HUDEP-2 (cell line): Measurements from ENCODE around the gene BMERB1.
A peak's percentile ranks its signal among the peaks of the same experiment; 100 is the strongest.
"Not testable (repeated sequence)": the region's sequence is repeated elsewhere in the genome, so short reads cannot be mapped to it uniquely, and the experiment has no call there.

Source experiments
- DNase-seq, 76 experiments: peaks; one replicate each; lab custom pipeline; 2025; ENCODE audit not compliant: unreplicated experiment in 76 of 76; lab: John Stamatoyannopoulos, UW

BMERB1 gene

DNA sequence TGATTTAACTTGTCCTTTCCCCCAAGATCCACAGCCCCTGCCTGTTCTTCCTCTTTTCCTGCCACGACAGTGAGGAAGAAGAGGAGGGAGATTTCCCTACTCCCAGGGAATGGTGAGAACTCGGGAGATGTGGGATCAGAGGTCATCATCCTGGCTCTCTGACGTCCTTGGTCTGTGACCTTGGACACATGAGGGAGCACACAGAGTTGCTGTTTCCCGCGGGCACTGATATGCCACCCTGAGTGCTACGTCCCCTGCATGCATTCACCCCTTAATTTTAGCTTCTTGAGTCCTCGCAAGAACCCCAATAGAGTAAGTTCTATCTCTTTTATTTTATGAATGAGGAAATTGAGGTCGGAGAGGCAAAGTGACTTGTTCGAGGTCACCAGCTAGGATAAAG, 85.4 kb downstream of the BMERB1 start:
- DNase-seq = peak in 1 of 76 experiments; percentile 13

DNA sequence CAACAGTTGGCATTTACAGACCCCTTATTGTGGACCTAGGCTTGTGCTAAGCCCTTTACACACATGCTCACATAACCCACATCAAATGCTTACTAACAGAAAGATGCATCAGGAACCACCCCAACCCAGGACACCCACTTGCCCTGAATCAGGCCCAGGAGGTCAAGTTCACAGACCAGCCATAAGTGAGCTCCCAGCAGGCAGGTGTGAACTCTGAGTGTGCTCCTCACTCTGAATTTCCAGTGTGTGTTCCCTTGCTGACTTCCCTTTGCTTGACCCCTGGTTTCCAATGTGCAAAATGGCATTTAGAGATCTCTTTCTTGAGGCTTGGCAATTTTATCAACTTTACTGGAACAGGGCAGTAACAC, 87.0 kb downstream of the BMERB1 start:
- peak in 26 of 76 experiments; percentile 13 to 85 (median 57) for DNase-seq

DNA sequence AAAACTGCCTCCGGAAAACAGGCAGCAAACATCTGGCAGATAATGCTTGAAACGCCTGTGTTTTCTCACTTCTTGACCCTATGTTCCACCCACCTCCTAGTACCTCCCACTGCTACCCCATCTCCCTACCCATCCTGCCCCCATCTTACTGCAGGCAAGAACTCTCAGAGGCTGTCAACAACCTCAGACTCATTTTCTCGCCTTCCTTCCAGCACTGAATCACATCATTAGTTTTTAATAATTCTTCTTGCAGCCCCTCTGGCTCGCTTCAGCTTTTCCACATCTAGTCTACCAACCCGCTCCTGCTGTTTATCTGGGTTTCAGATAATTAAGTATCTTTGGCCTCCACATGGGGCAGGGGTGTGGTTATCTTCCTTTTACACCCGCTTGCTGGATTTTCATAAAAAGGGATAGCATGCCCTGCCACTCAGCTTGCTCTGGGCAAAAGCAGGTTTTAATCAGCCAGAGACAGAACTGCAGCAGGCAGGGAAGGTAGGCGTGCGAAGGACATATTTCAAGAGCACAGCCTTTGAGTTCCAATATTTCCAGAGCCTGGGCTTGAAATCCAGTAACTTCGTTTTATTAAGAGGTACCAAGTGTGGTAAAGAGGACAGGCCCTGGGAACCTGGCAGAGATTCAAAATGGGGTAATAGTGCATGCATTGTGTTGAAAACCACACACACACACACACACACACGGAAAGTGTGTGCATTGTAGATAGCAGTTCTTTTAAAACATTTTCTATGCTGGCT, 87.5 kb downstream of the BMERB1 start:
- DNase-seq = peak in 75 of 76 experiments; percentile 54 to 98 (median 89)

DNA sequence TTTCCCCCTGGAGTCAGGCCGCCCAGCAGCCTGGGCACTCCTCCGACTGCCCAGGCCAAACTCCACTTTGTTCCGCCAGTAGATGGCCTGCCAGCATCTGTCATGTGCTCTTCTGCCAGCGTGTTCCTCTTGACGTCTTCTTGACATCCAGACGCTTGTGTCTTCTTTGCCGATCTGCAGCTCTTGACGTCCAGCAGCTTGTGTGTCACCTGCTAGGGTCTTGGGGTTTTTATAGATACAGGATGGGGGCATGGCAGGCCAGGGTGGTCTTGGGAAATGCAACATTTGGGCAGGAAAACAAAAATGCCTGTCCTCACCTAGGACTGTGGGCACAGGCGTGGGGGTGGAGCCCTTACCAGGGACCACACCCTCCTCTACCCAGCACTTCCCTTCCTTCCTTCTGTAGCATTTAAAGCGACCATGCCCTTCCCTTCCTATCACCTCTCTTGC, 88.7 kb downstream of the BMERB1 start:
- DNase-seq = peak in 71 of 76 experiments; percentile 9 to 87 (median 61)

DNA sequence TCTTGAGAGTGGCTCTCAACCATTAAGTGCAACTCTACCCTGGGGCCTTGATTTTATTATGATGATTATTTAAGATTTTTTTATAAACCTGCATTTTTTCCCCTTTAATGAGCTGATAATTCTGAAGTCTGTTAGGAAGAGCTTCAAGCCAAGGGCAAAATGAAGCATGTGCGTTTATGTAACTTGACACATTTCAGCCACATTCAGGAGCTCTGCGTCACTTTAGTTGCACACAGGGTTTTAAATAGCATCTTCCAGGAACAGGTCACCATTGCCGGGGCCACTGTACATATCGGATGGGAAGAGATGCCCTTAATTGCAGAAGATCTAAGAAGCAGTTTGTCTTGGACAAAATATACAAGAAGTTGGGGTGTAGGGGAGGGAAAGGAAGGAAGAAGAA, 89.6 kb downstream of the BMERB1 start:
- no peak for DNase-seq

DNA sequence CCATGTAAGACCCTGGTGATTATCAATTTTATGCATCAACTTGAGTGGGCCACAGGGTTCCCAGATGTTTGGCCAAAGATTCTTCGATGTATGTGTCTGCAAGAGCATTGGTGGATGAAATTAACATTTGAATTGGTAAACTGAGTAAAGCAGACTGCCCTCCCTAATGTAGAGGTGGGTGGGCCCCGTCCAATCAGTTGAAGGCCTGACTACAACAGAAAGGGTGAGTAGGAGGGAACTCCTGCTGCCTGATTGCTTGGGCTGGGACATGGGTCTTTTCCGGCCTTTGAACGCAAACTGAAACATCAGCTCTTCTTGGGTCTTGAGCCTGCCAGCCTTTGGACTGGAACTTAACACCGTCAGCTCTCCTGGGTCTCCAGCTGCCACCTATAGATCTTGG, 90.6 kb downstream of the BMERB1 start:
- no peak for DNase-seq

DNA sequence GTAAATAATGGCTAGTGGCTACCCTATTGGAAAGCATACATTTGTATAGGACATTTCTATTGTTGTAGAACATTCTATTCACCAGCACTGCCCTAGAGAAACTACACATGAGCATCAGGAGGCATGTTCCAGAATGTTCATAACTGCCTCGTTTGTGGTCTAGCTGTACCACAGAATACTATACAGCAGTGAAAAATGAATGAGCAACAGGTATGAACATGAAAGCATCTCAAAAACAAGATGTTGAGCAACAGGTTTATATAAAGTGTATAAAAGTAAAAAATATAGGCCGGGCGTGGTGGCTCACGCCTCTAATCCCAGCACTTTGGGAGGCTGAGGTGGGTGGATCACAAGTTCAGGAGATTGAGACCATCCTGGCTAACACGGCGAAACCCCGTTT, 91.7 kb downstream of the BMERB1 start:
- no peak for DNase-seq

DNA sequence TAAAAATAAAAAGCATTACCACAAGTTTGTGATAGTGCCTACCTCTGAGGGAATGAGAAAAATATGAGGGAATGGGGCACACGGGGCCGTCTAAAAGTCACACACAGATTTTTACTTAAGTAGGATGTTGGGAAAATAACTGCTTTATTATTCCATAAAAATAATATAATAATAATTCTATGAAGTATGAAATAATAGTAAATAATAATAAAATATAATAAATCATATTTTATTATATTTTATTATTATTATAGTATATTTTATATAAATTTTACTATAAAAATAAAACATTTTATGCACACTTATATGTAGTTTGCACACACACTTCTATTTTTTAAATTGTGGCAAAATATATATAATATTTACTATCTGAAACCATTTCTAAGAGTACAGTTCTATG, 92.3 kb downstream of the BMERB1 start:
- DNase-seq = no peak

DNA sequence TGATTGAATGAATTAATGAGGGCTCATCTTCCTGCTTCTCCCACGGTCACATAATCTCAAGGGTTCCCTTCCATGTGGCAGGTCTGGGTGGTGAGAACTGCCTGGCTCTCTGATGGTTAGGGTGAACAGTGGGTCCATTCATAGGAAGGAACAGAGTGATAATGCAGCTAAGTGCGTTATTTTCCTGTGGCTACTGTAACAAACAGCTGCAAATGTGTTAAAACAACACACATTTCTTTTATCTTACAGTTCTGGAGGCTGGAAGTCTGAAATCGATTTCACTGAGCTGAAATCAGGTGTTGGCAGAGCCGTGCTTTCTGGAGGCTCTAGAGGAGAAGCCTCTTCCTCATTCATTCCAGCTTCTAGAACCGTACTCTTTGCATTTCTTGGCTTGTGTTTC, 95.3 kb downstream of the BMERB1 start:
- no peak for DNase-seq

DNA sequence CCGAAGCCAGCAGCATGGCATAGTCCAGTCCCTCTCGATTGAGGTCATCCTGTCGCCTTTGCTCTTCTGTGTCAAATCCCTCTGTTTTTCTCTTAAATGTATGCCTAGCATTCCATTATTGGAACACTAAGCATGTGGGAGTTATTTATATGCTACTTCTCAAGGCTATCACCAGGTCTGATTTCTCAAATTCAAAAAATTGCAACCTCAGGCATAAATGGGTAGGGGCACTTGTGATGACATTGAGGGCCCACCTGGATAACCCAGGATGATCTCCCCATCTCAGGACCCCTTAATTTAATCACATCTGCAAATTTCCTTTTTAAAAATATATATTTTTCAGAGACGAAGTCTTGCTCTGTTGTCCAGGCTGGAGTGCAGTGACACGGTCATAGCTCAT, 95.7 kb downstream of the BMERB1 start:
- no peak for DNase-seq

DNA sequence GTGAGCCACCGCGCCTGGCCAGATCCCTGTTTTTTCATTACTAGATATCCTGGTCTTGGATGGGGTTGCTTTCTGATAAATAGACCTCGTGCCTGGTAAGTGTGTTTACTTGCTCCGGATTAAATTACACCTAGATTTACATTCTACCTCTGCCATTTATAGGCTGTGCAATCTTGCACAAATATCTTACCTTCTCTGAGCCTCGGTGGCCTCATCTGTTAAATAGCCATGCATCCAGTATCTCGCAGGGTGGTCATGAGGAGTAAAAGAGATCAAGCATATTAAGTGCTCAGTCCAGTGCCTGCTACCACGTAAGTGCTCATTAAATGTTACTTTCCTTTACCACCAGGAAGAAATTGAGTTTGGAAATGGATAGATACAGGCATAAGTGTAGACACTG, 98.4 kb downstream of the BMERB1 start:
- DNase-seq = no peak

DNA sequence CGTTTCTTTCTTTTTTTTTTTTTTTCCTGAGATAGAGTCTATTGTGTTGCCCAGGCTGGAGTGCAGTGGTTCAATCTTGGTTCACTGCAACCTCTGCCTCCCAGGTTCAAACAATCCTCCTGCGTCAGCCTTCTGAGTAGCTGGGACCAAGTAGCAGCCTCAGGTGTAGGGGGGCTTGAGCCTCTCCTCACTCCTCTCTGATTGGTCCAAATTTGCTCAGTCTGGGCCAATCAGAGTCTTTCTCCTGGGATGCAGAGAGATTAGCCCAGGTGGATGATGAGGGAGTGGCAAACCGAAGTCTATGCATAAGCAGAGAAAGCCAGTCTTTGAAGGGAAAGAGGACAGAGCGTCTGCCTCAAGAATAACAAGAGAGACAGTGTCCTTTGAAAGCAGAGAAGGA, 99.0 kb downstream of the BMERB1 start:
- DNase-seq = no peak

DNA sequence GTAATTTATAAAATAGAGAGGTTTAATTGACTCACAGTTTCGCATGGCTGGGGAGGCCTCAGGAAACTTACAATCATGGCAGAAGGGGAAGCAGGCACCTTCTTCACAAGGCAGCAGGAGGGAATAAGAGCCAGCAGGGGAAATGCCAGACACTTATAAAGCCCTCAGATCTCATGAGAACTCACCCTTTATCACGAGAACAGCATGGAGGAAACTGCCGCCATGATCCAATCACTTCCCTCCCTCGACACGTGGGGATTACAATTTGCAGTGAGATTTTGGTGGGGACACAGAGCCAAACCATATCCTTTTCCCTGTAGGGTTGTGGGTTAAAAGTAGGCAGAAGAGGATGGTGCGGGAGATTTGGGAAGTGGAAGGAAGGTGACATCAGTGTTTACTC, 101.4 kb downstream of the BMERB1 start:
- DNase-seq = no peak

DNA sequence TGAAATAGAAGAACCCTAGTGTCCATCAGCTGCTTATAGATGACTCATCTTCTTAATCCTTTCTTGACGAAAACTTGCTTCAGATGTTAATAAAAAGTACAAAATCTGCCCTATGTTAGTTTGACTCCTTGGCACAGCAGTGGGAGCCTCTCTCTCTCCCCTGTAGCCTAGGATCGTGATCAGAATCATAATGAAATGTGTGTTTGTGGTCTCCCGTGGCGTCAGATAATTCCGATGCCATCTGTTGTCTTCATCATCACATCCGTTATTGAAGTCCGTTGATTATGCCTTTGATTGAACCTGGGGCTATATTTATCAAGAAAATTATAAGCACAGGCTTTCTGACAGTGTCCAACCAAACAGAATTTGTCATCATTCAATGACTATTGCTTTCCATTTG, 102.5 kb downstream of the BMERB1 start:
- no peak for DNase-seq

DNA sequence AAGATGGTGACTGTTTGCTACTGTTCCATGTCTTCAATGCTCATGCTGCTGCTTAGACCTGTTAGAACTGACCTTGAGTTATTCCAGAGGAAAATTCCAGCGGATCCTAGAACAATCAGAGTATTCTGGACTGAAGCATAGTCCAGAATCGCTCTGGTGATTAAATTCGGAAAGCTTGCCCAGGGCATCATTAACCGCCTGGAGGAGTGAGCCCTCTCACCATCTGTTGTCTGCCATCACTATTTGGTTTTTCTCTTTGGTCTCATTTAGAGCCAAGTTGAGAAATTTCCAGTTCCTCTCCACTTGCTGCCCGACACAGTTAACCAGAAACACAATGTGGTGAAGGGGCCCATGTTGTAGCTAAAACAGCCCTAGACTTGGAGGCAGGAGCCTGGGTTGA, 104.1 kb downstream of the BMERB1 start:
- no peak for DNase-seq

DNA sequence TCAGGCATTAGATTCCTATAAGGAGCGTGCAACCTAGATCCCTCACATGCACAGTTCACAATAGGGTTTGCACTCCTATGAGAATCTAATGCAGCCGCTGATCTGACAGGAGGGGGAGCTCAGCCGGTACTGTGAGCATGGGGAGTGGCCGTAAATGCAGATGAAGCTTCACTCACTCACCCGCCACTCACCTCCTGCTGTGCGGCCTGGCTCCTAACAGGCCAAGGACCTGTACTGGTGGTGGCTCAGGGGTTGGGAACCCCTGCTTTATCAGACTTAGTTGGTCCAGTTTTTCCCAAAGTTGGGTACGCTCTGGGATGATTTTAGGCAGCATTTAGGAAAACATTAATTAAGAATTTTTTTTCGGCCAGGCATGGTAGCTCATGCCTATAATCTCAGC, 104.8 kb downstream of the BMERB1 start:
- peak in 7 of 76 experiments; percentile 7 to 43 (median 22) for DNase-seq

DNA sequence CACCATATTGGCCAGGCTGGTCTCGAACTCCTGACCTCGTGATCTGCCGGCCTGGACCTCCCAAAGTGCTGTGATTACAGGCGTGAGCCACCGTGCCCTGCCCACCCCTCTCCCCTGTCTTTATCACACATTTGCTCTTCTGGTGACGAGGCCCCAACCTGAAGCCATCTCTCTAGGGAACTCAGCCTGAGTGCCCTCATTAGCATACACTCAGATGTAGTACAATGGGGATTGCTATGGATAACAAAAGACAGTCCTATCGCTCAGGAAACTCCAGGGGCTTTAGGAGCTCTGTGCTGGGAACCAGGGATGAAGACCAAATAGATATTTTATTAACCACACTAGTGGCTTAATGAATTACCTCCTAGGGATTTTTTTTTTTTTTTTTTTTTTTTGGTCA, 107.9 kb downstream of the BMERB1 start:
- DNase-seq = no peak

DNA sequence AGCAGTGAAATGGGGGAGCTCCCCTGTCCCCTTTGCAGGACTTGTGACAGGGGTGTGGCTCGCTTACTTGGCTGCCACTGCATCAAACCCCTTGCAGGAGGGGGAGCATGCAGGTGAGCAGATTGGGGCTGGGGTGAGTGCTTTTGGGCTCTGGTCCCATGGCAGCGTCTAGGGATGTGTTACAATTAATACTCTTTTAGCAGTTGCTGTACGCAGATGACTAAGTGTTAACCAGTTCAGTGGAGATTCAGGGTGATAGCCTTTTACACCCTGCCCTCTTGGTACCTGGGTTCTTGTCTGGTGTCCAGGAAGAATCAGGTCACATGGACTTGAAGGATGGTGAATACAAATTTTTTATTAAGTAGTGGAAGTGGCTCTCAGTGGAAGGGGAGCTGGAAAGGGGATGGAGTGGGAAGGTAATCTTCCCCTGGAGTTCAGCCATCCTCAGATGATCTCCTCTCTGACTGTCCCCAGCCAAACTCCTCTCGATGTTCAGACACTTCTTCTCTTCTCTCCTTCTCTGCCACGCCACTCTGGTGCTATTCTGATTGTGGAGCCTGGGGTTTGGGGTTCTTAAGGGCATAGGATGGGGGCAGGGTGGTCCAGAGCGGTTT, 108.5 kb downstream of the BMERB1 start:
- no peak for DNase-seq

DNA sequence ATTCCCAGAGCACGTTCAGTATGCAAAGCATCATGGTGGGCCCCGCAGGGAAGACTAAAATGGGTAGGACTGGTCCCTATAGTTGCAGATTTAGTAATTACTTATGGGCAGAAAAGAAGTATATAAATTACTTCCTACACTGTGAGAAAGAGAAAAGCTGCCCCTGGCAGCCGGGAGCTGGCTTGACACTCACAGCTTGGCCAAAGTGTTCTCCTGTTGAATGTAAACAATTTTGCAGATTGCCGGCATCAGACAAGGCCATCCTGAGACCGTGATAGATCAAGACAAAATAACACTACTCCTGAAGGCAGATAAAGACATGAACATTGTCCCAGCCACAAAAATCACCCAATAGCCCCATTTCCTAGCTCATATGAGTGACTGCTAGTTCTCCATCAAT, 110.0 kb downstream of the BMERB1 start:
- no peak for DNase-seq

DNA sequence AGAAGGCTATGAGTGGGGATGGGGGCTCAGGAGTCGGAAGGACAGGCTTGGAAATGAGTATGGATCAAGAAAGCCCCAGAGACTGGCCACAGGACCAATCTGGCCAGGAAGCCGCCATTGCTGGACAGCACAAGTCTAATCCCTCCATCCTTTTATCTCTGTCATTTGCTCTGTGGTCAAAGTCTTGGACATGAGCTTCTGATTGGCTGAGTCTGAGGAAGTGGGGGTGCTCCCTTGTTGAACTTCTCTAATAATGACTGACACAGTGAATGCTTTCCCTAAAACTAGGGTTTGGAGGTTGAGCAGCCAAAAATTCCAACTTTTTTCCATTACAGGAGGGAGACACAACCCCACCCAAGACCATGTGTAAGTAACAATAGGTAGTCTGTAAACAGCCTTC, 111.2 kb downstream of the BMERB1 start:
- DNase-seq = no peak

DNA sequence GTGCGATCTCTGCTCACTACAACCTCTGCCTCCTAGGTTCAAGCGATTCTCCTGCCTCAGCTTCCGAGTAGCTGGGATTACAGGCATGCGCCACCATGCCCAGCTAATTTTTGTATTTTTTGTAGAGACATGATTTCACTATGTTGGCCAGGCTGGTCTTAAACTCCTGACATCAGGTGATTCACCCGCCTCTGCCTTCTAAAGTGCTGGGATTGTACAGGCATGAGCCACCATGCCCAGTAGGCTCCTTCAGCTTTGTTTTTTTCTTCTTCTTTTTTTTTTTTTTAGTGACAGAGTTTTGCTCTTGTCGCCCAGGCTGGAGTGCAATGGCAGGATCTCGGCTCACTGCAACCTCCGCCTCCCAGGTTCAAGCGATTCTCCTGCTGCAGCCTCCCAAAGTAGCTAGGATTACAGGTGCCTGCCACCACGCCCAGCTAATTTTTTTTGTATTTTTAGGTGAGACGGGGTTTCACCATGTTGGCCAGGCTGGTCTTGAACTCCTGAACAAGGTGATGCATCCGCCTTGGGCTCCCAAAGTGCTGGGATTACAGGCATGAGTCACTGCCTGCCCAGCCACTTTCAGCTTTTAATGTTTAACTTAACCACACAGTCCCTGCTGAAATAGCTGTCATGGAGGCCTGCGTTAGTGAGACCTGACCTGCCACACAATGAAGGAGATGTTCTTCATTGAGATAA, 112.8 kb downstream of the BMERB1 start:
- not testable (repeated sequence) for DNase-seq

DNA sequence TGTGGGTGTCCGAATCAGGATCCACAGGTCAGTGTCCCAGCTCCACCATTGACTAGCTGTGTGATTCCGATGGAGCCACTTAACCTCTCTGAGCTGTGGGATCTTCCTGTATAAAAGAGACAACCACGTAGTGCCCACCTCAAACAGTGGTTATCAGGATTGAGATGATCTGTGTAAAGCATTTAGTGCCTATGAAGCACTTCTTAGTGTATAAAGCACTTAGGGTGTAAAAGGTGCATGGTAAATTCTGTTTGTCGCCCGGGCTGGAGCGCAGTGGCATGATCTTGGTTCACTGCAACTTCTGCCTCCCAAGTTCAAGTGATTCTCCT, 113.3 kb downstream of the BMERB1 start:
- no peak for DNase-seq
